PFSK-1 (cell line): ENCODE results near the gene HINT3.

Source experiments
- TAF1 ChIP-seq: IDR thresholded peaks from 2 replicates; pipeline ENCODE4 v1.6.1; 2012; ENCODE audit warnings: low read length, control low read depth, borderline replicate concordance; ENCODE audit not compliant: insufficient read depth
- TF ChIP-seq, protein P1 (sequence below), 2 experiments: IDR thresholded peaks; 2 replicates each; pipeline versions ENCODE4 v1.6.1 to v1.8.0; 2011 to 2012; ENCODE audit warnings: low read depth in 2 of 2, low read length in 2 of 2, control low read depth in 1 of 2, inconsistent platforms in 1 of 2, mild to moderate bottlenecking in 1 of 2, moderate library complexity in 1 of 2; ENCODE audit not compliant: insufficient read depth in 1 of 2

DNA sequence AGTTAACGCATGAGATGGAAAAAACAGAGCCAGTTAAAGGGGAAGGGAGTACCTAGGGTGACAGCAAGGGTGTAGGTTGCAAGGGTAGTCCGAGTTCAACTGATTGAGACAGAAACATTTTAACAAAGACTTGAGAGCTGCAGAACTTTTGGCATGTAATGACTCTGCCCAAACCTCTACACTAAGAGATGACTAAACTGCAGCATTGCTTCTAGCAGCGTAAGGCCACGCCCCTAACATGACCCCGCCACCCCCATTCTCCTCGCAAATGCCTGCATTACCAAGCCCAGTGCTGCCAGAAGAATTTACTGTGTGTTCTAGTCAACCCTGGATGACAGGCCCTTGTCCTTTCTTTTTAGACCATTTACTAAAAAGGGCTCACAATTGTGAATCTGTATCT lies 6.3 kb upstream of the HINT3 start:
- TF ChIP-seq, protein P1, sequence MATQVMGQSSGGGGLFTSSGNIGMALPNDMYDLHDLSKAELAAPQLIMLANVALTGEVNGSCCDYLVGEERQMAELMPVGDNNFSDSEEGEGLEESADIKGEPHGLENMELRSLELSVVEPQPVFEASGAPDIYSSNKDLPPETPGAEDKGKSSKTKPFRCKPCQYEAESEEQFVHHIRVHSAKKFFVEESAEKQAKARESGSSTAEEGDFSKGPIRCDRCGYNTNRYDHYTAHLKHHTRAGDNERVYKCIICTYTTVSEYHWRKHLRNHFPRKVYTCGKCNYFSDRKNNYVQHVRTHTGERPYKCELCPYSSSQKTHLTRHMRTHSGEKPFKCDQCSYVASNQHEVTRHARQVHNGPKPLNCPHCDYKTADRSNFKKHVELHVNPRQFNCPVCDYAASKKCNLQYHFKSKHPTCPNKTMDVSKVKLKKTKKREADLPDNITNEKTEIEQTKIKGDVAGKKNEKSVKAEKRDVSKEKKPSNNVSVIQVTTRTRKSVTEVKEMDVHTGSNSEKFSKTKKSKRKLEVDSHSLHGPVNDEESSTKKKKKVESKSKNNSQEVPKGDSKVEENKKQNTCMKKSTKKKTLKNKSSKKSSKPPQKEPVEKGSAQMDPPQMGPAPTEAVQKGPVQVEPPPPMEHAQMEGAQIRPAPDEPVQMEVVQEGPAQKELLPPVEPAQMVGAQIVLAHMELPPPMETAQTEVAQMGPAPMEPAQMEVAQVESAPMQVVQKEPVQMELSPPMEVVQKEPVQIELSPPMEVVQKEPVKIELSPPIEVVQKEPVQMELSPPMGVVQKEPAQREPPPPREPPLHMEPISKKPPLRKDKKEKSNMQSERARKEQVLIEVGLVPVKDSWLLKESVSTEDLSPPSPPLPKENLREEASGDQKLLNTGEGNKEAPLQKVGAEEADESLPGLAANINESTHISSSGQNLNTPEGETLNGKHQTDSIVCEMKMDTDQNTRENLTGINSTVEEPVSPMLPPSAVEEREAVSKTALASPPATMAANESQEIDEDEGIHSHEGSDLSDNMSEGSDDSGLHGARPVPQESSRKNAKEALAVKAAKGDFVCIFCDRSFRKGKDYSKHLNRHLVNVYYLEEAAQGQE (IDR thresholded peaks at IDR 0.05; ENCODE audit: insufficient read depth in 1 of 2, low read depth in 2 of 2, low read length in 2 of 2), result no peak
- no peak for TF ChIP-seq TAF1
